NCI-H1930 (cell line): ENCODE measurements around the gene STXBP5L.
"Not testable (repeated sequence)": the region's sequence is repeated elsewhere in the genome, so short reads cannot be mapped to it uniquely, and the experiment has no call there.

Experiments
- DNase-seq, 2 experiments: peaks; one replicate each; lab custom pipeline; 2025; lab: John Stamatoyannopoulos, UW

The STXBP5L gene

DNA sequence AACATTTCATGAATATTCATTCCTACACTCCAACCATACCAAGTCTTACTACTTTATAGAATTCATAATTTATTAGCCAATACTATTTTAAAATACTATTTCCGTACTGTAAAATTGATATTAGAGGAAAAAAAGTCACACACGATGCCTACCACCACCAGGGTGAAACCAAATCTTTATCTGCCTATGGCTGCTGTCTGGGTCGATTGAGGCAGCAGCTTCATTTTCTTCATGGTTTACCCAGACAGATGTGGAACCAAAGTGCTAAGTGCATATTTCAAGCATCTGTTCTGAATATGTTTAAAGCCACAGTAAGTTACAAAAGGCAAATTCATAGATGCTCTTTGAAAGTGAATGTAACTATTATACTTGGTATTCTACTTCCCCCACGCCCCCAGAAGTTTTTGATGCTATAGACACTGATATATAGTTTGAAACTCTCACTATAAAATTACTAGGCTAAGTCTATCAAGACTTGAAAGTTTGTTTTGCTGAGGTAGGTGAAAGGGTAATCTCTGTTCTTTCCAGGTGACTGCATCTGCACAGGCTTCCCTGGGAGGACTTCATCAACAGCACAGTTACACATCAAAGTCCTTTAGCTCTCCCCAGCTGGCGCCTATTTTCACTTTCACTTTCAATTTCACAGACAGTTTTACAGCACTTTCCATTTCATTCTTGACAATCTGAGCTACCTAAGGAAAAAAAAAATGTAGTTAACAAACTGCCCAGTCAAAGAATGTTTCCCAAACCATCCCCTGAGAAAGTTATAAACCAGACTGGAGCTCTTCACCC is 523.9 kb downstream of the STXBP5L start:
- DNase-seq = no peak

DNA sequence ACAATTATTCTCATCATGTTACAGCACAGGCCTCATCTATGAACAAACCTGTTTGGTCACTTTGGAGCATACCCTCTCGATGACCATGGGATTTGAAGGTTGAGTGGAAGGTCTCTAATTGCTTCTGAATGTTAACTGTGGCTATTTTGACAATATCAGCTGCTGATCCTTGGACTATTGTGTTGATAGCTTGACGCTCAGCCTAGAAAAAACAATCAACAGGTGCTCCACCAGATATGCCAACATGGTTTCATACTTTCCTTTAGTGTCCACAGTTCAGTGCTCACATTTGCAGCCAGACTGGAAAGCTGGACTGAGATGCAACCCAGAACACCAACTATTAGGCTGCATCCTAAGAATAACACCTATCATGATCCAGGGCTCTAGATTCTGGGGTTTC is 528.1 kb downstream of the STXBP5L start:
- DNase-seq = no peak

DNA sequence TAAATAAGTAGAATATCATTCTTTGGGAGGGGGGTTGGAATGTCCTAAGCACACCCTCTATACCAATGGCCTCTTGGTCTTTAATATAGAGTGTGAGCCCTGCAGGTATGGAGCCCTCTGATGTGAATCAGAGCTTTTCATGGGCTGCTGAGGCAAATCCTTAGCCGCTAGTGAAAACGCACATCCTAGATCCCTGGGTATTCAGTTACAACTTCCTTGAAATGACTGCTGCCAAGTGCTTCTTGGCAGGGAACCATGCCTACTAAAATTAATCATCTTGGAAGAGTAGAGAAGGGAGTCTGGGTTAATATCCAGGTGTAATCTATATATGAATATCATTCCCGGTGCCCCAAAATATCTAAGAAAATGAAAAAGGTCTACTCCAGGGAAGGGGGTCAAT is 528.6 kb downstream of the STXBP5L start:
- DNase-seq = no peak

DNA sequence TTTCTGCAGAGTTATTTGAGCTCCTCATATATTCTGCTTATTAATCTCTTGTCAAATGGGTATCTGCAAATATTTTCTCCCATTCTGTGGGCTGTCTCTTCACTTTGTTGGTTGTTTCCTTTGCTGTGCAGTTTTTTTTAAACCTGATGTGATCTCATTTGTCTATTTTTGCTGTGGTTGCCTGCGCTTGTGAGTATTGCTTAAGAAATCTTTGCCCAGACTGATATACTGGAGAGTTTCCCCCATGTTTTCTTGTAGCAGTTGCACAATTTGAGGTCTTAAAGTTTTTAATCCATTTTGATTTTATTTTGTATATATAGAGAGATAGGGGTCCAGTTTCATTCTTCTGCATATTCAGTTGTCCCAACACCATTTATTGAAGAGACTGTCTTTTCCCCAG is 535.5 kb downstream of the STXBP5L start:
- DNase-seq = no peak

DNA sequence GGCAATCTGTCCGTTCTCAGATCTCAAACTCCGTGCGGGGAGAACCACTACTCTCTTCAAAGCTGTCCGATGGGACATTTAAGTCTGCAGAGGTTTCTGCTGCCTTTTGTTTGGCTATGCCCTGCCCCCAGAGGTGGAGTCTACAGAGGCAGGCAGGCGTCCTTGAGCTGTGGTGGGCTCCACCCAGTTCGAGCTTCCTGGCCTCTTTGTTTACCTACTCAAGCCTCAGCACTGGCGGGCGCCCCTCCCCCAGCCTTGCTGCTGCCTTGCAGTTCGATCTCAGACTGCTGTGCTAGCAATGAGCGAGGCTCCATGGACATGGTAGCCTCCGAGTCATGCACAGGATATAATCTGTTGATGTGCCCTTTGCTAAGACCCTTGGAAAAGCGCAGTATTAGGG is 543.7 kb downstream of the STXBP5L start:
- not testable (repeated sequence) for DNase-seq

DNA sequence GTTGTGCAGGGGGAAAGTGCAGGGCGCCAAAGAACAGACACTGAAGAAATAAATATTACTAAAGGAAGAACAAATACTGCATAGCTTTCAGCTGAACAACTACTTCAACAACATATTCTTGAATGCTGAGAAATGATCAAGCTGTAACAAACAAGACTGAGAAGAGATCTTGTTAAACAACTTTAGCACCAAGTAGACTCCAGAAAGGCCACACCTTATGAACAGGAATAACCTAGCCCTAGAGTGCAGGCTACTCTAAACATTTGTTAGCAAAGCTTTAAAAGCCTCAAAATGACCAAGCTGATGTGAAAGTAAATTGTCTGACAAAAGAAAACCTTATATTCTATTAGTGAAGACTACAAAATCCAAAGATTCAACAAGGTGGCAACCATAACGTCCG is 554.6 kb downstream of the STXBP5L start:
- DNase-seq = no peak

DNA sequence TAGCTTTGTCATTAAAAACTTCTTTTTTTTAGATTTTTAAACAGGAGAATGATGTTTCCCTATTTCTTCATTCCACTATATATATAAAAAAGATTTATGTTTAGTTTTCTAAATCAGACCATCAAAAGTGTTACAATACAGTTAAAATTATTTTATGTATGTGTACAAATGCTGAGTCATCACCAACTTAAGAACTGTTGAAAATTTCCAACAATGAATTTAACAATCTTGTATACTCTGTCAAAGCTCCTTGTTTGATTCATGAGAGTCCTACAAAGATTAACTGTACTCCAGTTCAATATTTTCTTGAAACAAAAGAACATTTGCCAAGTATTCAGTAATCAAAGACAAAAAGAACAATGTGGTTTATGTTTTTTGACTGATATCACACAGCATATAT is 555.7 kb downstream of the STXBP5L start:
- no peak for DNase-seq

DNA sequence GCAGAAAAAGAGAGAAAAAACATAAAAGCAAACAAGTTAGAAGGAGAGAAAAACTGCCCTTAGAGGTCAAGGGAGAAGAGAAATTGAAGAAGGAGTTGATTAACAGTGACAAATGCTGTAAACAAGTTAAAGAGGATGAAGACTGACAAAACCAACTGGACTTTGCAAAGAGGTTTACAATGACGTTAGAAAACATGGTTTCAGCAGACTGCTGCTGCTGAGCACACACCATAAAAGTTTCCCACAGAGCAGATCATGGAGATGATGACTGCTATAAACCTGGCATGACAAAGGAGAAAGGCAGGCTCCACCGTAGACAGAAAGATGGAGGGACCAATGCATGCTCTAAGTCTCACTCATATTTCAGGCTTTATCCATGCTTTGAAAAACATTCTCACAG is 559.1 kb downstream of the STXBP5L start:
- DNase-seq = no peak

DNA sequence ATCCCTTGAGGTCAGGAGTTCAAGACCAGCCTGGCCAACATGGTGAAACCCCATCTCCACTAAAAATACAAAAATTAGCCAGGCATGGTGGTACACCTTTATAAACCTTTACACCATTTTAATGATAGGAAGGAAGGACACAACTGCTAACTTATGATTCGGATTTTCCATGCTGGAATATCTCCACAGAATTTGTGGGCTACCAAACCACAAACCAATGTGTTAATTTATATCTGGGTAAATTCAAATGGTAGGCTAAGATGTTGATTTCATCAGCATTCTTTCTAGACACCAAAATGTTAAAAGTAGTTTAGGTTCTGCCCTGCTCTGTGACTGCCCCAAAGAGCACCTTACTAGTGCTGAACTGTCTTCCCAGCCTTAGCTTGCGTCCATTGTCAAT is 565.0 kb downstream of the STXBP5L start:
- DNase-seq = no peak
